RPMI8226 (cell line): ENCODE measurements around the gene FAM117A.
"Not testable (repeated sequence)": the region's sequence is repeated elsewhere in the genome, so short reads cannot be mapped to it uniquely, and the experiment has no call there.

Source experiments
- DNase-seq: peaks from one replicate; pipeline ENCODE4 v3.0.0-alpha.2; 2015

Gene FAM117A

DNA sequence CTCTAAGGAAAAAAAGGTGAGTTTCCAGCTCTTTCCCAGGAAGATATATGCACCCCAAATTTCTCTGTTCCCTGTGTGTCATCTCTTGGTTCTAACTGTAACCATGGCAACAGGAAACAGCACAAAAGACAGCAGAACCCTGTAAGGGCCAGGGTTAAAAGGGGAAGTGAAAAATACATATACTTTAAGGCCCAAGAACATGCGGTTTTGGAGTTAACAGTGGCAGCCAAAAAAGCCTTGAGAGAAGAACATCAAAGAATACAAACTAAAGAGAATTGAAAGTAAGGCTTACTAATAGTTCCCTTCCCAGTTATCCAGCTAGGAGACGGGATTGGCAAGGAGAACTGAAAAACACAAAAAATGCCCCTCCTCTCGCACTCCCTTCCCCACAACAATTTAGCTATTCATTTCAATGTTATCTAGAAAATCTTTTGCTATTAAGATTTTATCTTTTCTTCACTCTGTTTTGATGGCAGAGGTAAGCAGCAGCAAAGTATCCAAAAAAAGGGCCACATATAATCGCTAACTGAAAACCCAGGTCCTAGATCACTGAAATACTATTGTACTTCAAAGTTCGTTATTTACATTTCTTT lies 87.6 kb downstream of the FAM117A start:
- peak; percentile 93 for DNase-seq

GRCh38 chr17:49674507-49674906 lies 89.4 kb downstream of the FAM117A start:
- DNase-seq, result no peak

- DNase-seq, result not testable (repeated sequence)
These were observed 90.3 kb downstream of the FAM117A start for GRCh38 chr17:49673679-49674078.

DNA sequence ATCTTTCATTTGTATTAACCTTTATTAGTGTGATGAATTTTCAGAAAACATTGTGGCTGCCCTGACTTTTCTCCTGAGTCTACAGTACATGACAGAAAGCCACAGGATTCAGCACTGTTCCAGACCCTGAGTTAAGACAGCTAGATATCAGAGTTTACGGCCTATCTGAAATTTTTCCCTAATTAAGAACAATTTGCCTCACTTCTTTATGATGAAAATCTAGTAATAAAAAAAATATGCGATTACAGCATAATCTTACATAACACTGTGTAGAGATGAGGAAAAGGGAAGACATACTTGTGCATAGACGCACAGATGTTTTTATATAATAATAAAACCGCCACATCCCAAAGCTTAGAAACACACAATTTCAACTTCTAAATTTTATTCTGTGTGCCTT lies 93.3 kb downstream of the FAM117A start:
- DNase-seq, result no peak

DNA sequence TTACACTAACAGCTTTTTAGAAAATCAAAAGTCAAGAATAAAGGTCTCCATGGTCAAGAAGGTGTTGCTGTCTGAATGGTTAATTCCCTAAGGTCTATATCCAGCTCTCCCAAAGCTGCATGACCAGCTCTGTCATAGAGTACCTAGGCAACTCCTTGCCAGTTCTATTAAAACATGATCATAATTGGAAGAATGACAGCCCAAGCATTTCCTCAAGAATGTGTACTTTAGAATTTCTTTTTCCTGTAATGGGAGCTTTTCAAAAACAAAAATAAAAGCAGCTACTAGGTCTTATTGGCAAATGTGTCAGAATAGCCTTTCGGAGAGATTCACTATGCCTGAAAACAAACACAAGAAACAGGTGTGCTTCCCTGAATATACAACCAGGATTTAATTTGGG lies 93.9 kb downstream of the FAM117A start:
- no peak for DNase-seq

DNA sequence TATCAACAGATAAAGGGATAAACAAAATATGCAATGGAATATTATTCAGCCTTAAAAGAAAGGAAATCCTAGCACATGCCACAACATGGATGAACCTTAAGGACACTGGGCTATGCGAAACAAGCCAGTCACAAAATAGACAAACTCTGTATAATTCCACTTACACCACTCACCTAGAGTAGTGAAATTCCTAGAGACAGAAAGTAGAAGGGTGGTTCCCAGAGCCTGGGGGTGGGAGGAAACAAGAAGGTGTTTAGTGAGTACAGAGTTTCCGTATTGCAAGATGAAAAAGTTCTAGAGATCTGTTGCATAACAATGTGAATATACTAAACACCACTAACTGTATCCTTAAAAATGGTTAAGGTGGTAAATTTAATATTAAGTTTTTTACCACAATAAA lies 96.1 kb downstream of the FAM117A start:
- no peak for DNase-seq

- DNase-seq, result no peak
These were observed 99.2 kb downstream of the FAM117A start for GRCh38 chr17:49664706-49665211.
